Measurements from ENCODE around the gene SEMA3A. TPM values are rescaled to one million over a fixed set of nuclear protein-coding genes. Genes with fewer than 3 reads are reported as not detected.

SEMA3A gene
- total RNA-seq, 1 donor from 2014 or later = 2.2 TPM

DNA sequence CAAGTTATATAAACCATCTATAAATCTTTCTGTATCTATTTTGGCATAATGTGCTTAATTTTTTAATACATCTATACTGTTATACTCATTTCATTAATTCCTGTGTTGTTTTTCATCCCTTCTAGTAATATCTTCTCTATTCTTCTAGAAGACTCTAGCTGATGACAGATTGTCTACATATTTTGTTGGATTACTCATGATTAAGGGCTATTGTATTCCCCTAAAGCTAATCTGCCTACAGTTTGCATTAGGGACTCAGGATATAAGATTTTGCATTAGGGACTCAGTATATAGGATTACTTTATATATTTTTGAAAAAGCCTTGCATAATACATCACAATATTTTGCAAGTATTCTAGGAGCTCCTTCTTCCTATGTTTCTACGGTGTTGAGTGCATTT is 8.3 kb upstream of the SEMA3A start:
- intact Hi-C loops (cut with DNase I) = no loop called here
- ATAC-seq (ENCODE audit: poor library complexity) (no peak), DNase-seq (no peak)

DNA sequence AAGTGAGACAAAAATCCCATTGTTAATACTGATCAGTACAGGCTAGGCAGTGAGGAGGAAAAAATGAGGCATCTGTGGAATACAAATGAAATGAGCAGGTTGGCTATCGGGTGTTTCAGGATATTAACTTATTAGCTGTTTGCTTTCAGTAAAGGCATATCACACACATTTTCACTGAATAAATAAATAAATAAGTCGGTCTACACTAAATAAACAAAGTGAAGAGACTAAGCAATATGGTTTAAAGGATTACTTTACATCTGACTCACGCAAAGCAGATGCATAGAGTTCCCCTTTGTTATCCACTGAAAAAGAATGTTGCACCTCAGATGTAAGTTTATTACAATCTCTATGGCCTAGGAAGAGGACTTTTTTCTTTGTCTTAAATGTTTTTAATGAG is 6.3 kb upstream of the SEMA3A start:
- intact Hi-C loops (cut with DNase I) = no loop called here
- DNase-seq (no peak), ATAC-seq (ENCODE audit: poor library complexity) (no peak)

DNA sequence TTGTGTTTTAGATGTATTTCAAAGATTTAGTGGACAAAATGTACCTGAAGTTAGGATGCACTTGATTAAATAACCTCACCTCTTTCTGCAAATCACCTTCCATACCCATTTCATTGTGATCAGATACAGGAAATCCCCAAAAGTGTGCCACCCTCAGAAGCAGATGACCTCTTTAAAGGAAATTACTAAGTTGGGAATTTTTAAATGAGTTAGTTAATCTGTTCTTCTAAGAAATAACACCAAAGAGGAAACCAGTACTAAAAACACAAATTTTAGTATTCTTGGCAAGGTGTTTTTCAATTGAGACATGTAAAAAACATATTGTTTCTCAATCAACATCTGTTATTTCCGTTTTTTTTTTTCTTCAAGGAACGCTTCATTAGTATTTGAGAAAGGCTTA is 4.6 kb upstream of the SEMA3A start:
- intact Hi-C loops (cut with DNase I) = no loop called here
- DNase-seq = no peak
- ATAC-seq (ENCODE audit: poor library complexity) = no peak

DNA sequence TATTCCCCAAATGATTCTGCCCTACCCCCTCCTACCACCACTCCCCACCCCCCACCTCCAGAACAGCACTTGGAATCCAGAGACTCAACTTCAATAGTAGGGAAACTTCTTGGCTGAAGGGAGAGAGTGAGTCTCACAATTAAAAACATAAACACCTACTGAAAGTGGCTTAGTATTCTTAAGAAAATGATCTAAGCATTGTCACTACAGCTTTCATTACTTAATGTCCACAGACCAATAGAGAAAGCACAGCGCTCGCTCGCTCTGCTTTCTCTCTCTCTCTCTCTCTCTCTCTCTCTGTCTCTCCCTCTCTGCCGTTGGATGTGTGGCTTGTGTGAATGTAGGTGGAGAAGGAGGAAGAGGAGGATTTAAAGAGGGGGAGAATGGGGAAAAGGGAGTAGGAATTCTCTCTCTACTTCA is 1.5 kb upstream of the SEMA3A start:
- ATAC-seq (ENCODE audit: poor library complexity) (peak; percentile 72), DNase-seq (no peak)
- intact Hi-C loops (cut with DNase I) = no loop called here

DNA sequence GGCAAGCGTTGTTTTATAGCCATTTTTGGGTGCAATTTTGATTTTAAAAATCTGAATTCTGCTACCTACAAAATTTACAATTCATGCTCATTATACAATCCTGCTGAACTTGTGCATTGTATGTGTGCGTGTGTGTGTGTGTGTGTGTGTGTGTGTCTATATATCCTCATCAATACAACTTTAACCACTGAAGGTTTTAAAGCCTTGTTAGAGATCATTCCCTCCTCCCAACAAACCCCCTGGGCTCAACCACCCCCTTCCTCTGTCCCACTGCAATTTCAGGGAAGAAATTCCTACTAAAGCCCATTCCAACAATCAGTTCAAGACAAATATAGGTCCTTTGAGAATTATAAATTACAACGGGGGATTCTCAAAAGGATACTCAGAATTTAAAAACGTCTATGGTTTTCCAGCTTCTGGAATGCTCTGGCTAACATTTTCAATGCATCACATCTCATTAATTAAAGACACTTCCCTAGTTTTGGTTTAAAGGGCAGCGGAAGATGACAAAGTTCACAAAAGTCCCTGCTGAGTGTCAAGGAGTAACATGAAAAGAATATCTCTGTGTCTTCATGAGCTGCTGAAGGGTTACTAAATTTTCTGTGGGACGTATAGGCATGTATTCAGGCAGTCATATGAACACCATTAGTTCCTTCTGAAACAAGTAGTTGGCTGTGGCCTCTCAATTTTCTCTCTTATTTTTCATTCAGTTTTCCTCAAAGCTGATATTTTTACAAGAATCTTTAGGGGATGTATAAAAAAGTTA is 889 bp upstream of the SEMA3A start:
- ATAC-seq (ENCODE audit: poor library complexity) (no peak), DNase-seq (no peak)
- intact Hi-C loops (cut with DNase I) = no loop called here

DNA sequence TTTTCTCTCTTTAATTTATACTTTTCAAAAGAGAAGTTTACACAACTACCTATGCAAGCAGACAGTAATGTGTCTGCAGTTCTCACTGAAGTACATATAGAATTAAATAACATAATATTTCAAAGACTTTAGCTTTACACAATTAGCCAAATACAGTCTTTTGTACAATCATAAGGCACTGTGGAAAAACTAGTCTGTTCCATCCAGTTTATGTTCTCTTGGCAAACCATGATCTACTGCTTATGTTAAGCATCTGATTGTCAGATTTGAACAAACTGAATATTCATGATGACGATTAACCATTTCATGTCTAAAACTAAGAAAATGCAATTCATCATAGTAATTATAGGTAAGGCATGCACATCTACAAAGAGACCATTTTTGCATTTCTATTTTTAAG is 842 bp downstream of the SEMA3A start:
- no peak for DNase-seq
- no peak for ATAC-seq (ENCODE audit: poor library complexity)
- intact Hi-C loops (cut with DNase I) = no loop called here

DNA sequence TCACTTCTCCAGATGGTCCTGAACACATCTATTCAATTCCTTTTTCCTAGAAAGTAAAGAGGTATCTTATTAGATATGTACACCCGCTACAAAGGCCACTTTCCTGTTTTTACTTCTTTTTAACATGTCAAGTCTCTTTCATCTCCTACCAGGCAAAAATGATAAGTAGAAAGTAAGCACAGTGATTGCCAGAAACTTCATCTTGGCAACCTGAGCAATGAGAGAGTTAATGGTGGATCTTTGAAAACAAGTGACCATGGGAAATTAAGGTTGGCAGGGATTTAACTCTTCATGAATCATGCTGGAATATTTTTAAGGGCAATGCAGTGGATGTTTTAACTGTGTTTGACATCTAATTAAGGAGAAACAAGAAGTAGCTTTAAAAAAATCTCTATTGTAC is 2.7 kb downstream of the SEMA3A start:
- intact Hi-C loops (cut with DNase I) = no loop called here
- DNase-seq (no peak), ATAC-seq (ENCODE audit: poor library complexity) (no peak)

DNA sequence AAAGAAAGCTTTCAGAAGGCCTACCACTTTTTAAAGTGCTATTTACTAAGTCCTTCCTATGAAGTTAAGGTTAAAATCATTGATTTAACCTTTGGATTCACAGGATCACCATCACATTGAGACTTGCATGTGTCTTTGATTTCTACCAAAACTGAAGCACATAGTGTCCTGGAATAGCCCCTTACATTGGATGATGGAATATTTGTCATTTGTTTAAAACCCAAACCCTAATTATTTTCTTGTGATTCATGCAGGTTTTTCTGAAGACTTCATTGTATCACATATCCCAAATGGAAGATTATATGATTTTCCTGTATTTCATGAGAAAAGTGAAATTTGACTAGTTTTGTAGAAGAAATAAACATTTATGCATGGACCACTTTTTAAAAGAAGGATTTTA is 3.3 kb downstream of the SEMA3A start:
- intact Hi-C loops (cut with DNase I) = no loop called here
- ATAC-seq (ENCODE audit: poor library complexity) = no peak

DNA sequence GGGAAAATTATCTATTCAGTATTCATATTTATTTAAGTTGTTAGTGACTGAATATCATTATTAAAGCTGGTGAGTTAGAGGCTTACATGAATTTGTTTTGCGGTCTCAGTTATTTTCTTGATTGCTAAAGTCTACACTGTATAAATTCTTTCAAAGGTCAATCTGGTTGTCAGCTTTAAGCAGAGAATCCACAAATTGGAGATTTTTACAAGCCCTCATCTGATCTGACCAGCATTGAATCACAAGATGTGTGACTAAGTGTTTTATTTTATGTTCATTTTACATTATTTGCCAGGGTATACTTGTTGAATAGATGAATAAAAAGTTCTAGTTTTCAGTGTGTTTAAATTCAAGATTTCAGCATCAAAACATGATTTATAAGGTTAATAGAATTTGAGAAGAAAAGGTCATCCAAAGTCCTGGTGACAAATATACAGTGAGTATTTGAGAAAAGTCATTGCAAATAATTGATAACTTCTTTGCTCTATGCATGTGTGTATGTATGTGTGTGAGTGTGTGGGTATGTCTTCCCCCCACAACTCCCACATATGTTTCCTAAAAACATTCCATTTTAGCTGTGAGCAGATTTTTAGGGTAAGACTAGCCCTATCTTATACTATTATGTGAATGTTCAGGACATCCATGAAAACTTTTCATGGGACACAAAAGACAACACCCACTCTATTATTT is 4.4 kb downstream of the SEMA3A start:
- no peak for DNase-seq
- ATAC-seq (ENCODE audit: poor library complexity) = no peak
- intact Hi-C loops (cut with DNase I) = no loop called here

More for the DNA sequence above, 3.3 kb downstream of the SEMA3A start:
- DNase-seq = no peak

DNA sequence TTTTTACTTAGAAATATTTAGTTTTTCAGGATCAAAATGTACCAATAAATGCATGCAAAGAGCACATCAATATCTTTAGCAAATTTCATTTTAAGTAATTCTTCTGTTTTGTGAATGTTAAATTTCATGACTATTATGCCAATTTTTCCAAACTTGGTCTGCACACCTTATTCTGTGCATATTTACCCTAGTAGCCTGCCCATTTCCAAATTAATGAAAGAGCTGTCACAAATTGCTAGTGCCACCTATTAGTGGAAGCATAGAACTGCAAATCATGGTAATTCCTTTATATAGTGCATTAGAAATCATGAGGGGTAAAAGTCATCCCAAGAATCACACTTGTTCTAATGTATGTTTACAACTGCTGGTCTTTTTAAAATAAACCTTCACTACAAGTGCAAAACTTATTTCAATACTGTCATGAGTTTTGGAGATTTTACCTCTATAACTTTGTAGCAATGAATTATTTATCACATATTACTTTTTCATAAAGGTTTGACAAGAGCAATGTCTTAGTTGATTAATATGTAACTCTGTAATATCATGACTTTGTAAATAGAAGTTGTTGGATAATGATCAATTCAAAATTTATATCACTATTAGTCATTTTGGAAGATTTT is 5.7 kb downstream of the SEMA3A start:
- peak; percentile 71 for ATAC-seq (ENCODE audit: poor library complexity)
- intact Hi-C loops (cut with DNase I) = loop anchor here (5.0 kb wide), 1 partner anchor 217 kb away; no protein-coding TSS in a partner anchor
- DNase-seq = no peak

DNA sequence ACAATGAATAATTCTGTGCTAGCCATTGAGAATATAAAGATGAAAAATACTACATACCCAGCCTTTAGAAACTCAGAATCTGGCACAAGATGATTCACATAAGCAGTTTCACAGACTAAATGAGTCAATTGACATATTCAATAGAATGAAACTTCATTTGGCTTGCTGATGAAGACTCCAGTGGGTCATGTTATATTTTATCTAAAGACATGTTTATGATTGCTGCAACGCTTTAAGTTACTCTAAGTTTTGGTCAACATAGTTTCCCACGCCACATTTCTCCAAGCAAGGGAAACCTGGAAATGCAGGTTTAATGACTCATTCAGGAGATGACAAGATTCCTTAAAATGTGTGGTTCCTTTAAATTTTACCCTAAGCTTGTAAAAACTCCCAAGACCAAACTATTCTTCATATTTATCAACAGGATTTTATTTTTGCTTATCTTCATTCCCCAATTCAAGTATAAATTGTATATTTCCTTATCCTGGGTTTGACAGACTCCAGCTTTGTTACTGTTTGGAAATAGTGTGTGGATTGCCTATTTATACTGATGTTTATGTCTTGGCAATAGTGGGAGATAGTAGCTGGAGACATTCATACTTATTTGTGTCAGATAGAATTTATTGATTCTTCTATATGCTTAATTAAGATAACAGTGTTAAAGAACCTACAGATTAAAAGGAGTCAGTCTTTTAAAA is 6.6 kb downstream of the SEMA3A start:
- intact Hi-C loops (cut with DNase I) = loop anchor here (5.0 kb wide), 1 partner anchor 216 kb away; no protein-coding TSS in a partner anchor
- DNase-seq (no peak), ATAC-seq (ENCODE audit: poor library complexity) (no peak)

DNA sequence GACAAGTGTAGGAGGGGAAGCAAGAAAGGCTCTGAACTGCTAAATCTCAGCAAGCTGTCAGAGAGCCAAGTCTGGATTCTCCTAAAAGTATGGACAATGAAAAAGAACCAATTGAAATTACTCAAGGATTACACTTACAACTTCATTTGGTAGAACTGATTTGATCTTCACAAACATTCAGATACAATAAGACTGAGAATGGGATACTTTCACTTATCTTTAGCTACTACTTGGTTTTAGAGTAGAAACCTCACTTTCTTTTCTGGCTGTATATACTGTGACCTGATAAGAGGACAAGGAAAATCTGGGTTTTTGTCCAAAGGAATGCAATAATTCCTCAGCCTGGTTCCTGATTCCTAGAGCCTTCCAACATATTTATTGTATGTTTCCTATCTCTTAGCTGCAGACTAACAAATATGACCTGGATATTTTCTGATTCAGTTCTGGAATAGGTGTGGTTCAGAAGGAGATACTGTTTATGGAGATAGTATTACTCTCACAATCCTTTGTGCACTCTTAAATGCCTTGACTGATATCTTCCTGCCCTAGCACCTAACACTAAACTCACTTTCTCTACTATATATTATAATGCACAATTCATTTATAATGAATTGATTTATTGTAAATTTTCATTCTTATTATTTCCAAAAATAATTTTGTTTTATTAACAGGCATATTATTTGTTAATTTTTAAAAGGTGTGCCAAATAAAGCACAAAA is 7.3 kb downstream of the SEMA3A start:
- DNase-seq = no peak
- intact Hi-C loops (cut with DNase I) = loop anchor here (5.0 kb wide), 1 partner anchor 215 kb away; no protein-coding TSS in a partner anchor
- ATAC-seq (ENCODE audit: poor library complexity) = no peak

DNA sequence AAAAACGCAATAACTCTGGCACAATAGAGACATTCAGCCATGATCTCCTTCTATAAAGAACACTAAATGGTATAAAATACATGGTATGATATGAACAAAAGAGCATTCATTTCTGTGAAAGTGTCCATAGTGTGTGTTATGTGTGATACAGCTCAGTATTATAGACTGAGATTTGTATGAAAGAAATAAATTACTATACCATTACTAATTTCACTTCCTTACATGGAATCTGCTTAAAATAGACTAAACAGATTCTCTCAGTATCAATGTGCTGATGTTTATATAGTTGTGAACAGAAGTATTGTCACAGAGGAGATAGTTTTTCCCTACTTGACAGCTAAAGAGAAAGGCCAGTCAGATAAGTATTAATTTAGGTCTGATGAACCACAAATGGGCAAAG is 10.8 kb downstream of the SEMA3A start:
- intact Hi-C loops (cut with DNase I) = no loop called here

DNA sequence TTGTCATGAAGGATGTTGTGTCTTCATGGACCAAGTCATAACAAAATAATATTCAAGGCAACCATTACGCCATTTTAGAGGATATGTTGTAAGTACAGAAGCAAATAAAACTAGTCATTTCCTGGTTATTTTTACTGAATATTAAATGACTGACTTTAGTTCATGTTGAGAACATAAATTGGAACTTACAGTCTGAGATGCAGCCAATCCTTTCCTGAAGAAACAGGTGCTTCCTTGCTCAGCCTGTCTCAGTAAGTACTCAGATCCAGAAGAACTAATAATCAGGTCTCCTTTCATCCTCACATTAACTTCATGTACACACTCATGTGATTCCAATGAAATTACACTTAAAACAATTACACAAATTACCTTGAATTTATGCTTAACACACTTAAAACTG is 12.3 kb downstream of the SEMA3A start:
- ATAC-seq (ENCODE audit: poor library complexity) (no peak), DNase-seq (no peak)
- intact Hi-C loops (cut with DNase I) = no loop called here

More for the DNA sequence above, 10.8 kb downstream of the SEMA3A start:
- ATAC-seq (ENCODE audit: poor library complexity) (no peak), DNase-seq (no peak)

DNA sequence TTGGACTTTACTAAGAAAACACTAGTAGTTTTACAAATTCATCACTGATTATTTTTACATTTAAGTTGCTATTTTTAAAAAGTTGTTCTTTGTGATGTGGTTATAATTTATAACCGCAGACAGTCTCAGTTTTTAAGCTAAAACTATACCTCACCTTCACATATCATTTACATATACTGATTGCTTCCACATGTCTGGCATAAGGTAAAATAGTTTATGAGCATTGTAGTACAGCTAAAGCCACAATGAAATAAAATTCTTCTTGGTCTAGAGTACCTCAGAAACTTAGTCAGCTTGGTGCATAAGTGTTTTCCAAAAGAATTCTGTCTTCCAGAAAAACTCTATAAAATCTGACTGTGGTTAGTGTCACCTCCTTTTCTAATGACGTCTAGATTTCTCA is 13.0 kb downstream of the SEMA3A start:
- intact Hi-C loops (cut with DNase I) = no loop called here
- ATAC-seq (ENCODE audit: poor library complexity) = no peak
- DNase-seq = no peak

DNA sequence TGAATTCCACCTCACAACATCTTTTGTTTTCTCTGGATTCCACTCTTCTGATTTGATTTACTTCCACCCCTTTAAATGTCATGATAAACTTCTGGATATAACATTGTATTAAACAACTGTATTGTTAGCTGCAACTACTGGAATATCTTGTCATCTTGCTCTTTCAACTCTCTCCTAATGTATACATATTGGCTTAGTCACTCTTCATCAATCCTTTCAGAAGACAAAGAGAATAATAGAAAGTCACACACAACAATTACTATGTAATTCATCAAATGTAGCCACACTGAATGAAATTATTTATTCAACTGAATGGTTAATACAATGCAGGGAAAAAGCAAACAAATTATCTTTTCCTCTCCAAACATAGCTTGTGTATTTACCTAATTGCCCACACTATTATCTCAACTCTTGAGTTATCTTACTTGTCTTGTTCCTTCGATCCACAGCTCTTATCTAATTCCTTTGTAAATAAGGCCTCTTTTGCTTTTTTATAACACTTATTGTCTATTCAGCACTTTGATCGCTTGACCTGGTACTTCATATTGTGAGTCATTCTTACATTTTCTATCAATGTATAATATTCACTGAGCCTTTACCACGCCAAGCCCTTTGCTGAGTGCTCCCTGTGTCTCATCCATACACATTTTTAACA is 16.7 kb downstream of the SEMA3A start:
- ATAC-seq (ENCODE audit: poor library complexity) = no peak
- intact Hi-C loops (cut with DNase I) = no loop called here
- no peak for DNase-seq

DNA sequence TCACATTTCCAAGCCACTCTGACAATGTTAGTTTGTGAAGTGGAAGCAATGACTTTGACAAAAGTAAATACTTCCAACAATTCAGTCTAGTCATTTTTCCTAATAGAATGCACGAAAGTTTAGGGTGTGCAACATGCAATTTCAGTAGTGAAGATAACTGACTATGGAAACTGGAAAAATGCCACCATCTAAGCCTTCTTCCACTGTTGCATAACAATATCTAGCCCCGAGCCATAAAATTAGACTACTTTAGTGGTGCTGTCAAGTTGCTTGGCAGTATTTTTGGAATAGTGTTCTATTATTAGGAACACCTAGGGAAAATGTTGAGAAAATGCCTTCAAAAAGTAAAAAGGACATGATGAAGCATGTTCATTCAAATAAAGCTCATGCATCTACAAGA is 17.9 kb downstream of the SEMA3A start:
- no peak for DNase-seq
- ATAC-seq (ENCODE audit: poor library complexity) = peak; percentile 77
- intact Hi-C loops (cut with DNase I) = no loop called here

DNA sequence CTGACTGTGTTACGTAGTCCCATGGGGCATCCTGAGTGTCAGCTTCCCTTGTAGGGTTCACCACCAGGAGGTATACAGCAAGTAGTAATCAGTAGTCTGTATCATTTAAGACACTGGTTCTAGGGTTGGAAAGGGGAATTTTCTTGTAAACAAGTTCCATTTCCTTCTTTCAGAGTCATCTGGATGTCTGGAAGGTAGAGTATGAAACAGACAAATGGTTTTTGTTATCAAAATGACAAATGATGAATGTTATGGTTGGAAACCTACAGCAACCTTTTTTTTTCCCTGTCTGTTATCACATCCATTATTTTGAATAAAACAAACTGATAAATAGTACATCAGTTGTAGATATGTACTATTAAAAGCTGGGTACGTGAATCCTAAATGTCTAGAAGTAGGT is 19.1 kb downstream of the SEMA3A start:
- ATAC-seq (ENCODE audit: poor library complexity) = no peak
- no peak for DNase-seq
- intact Hi-C loops (cut with DNase I) = no loop called here

All from Right ventricle myocardium superior (tissue), 1 donor.